HG03558 (cell line): ENCODE data around the gene HAO2.

Experiments
- ATAC-seq: cut with Tn5 transposase; IDR thresholded peaks from one replicate; pipeline ENCODE4 v1.9.1; 2021; ENCODE audit warnings: moderate number of reproducible peaks; ENCODE audit not compliant: unreplicated experiment; ENCODE audit errors: extremely low read depth

Gene HAO2

GRCh38 chr1:119428991-119429390 lies 60.4 kb downstream of the HAO2 start:
- ATAC-seq = no peak

- no peak for ATAC-seq
These were observed 61.1 kb downstream of the HAO2 start for GRCh38 chr1:119429687-119430086.

GRCh38 chr1:119430486-119430885 lies 61.9 kb downstream of the HAO2 start:
- ATAC-seq = no peak

- ATAC-seq = no peak
These were observed 63.3 kb downstream of the HAO2 start for GRCh38 chr1:119431836-119432235.

GRCh38 chr1:119435052-119435451 lies 66.5 kb downstream of the HAO2 start:
- no peak for ATAC-seq

- no peak for ATAC-seq
These were observed 70.2 kb downstream of the HAO2 start for GRCh38 chr1:119438761-119439160.

- ATAC-seq = no peak
These were observed 72.2 kb downstream of the HAO2 start for GRCh38 chr1:119440721-119441307.

GRCh38 chr1:119442756-119443155 lies 74.2 kb downstream of the HAO2 start:
- no peak for ATAC-seq
